ENCODE measurements around the gene CD83. TPM values are rescaled to one million over a fixed set of nuclear protein-coding genes. Genes with fewer than 3 reads are reported as not detected.

CD83 gene
- total RNA-seq, 1 donor from 2014 or later = 1.8 TPM

GRCh38 chr6:14125346-14125745 is 7.8 kb downstream of the CD83 start:
- H3K36me3 ChIP-seq = no peaks in the 10 kb centered on the region
- no peak for DNase-seq
- intact Hi-C loops (cut with micrococcal nuclease) = no loop called here
- no peaks in the 10 kb centered on the region for H3K27me3 ChIP-seq (ENCODE audit: low read depth)
- peaks cover 25% of the 10 kb centered on the region for H3K4me1 ChIP-seq
- H3K27ac ChIP-seq (replicated peaks) = no peak overlapping the region
- no peaks in the 10 kb centered on the region for H3K9me3 ChIP-seq (replicated peaks)
- TF ChIP-seq CTCF (IDR thresholded peaks at IDR 0.05; ENCODE audit: borderline replicate concordance) = no peak
- no peak overlapping the region for H3K4me3 ChIP-seq

- intact Hi-C loops (cut with micrococcal nuclease) = no loop called here
- H3K9me3 ChIP-seq (replicated peaks) = no peaks in the 10 kb centered on the region
- H3K4me3 ChIP-seq = no peak overlapping the region
- no peaks in the 10 kb centered on the region for H3K36me3 ChIP-seq
- no peak overlapping the region for H3K27ac ChIP-seq (replicated peaks)
- H3K4me1 ChIP-seq = peaks cover 25% of the 10 kb centered on the region
- no peak for TF ChIP-seq CTCF (IDR thresholded peaks at IDR 0.05; ENCODE audit: borderline replicate concordance)
- DNase-seq = no peak
- no peaks in the 10 kb centered on the region for H3K27me3 ChIP-seq (ENCODE audit: low read depth)
These were observed 8.6 kb downstream of the CD83 start for GRCh38 chr6:14126191-14126590.

- no peak overlapping the region for H3K4me3 ChIP-seq
- intact Hi-C loops (cut with micrococcal nuclease) = no loop called here
- TF ChIP-seq CTCF (IDR thresholded peaks at IDR 0.05; ENCODE audit: borderline replicate concordance) = no peak
- H3K27me3 ChIP-seq (ENCODE audit: low read depth) = no peaks in the 10 kb centered on the region
- peaks cover 4% of the 10 kb centered on the region for H3K36me3 ChIP-seq
- peaks cover 24% of the 10 kb centered on the region for H3K4me1 ChIP-seq
- H3K9me3 ChIP-seq (replicated peaks) = no peaks in the 10 kb centered on the region
- no peak for DNase-seq
- no peak overlapping the region for H3K27ac ChIP-seq (replicated peaks)
These were observed 10.0 kb downstream of the CD83 start for GRCh38 chr6:14127611-14128010.

GRCh38 chr6:14128012-14128411 is 10.4 kb downstream of the CD83 start:
- no peak for DNase-seq
- Histone ChIP-seq H3K36me3 (peaks cover 4% of the 10 kb centered on the region), H3K27me3 (ENCODE audit: low read depth) (no peaks in the 10 kb centered on the region), H3K27ac (replicated peaks) (no peak overlapping the region), H3K4me1 (peaks cover 20% of the 10 kb centered on the region), H3K9me3 (replicated peaks) (no peaks in the 10 kb centered on the region), H3K4me3 (no peak overlapping the region)
- TF ChIP-seq CTCF (IDR thresholded peaks at IDR 0.05; ENCODE audit: borderline replicate concordance) = no peak
- intact Hi-C loops (cut with micrococcal nuclease) = no loop called here

- Histone ChIP-seq H3K27me3 (ENCODE audit: low read depth) (no peaks in the 10 kb centered on the region), H3K36me3 (peaks cover 4% of the 10 kb centered on the region), H3K27ac (replicated peaks) (no peak overlapping the region), H3K4me3 (no peak overlapping the region), H3K4me1 (peaks cover 16% of the 10 kb centered on the region), H3K9me3 (replicated peaks) (no peaks in the 10 kb centered on the region)
- TF ChIP-seq CTCF (IDR thresholded peaks at IDR 0.05; ENCODE audit: borderline replicate concordance) = no peak
- no peak for DNase-seq
- intact Hi-C loops (cut with micrococcal nuclease) = no loop called here
These were observed 11.2 kb downstream of the CD83 start for GRCh38 chr6:14128746-14129145.

GRCh38 chr6:14129575-14129974 is 12.0 kb downstream of the CD83 start:
- peak; percentile 77 for TF ChIP-seq CTCF (IDR thresholded peaks at IDR 0.05; ENCODE audit: borderline replicate concordance)
- peak; percentile 38 for DNase-seq
- H3K9me3 ChIP-seq (replicated peaks) = no peaks in the 10 kb centered on the region
- H3K4me3 ChIP-seq = no peak overlapping the region
- no peak overlapping the region for H3K27ac ChIP-seq (replicated peaks)
- peaks cover 16% of the 10 kb centered on the region for H3K4me1 ChIP-seq
- intact Hi-C loops (cut with micrococcal nuclease) = no loop called here
- no peaks in the 10 kb centered on the region for H3K27me3 ChIP-seq (ENCODE audit: low read depth)
- H3K36me3 ChIP-seq = peaks cover 4% of the 10 kb centered on the region
